OCI-LY3 (cell line): Measurements from ENCODE around the gene RILPL1.

ENCODE experiments used
- H2AFZ ChIP-seq: fragments of 200-600, 300-600 bp; shearing (Covaris generic); 2 replicates; pipeline ENCODE4 v1.6.0; 2014; ENCODE audit warnings: antibody characterized with exemption, low read depth, low read length
- H3K27ac ChIP-seq: fragments of 200-600, 300-600 bp; sonication (generic); 2 replicates; pipeline ENCODE4 v1.5.1; 2014; ENCODE audit warnings: mild to moderate bottlenecking, low read length, moderate library complexity, mixed read lengths
- H3K27me3 ChIP-seq: fragments of 200-600, 300-600 bp; sonication (generic); 2 replicates; pipeline ENCODE4 v1.6.1; 2014; ENCODE audit warnings: low read depth, low read length, mixed read lengths
- H3K36me3 ChIP-seq: fragments of 200-600, 300-600 bp; sonication (generic); replicated peaks from 2 replicates; pipeline ENCODE3; 2014; ENCODE audit warnings: low read depth, low read length, mixed read lengths
- H3K4me1 ChIP-seq: fragments of 300-600, 200-600 bp; sonication (generic); 2 replicates; pipeline ENCODE4 v1.6.1; 2014; ENCODE audit warnings: low read length, mixed read lengths
- H3K4me2 ChIP-seq: fragments of 200-600, 300-600 bp; sonication (generic); 2 replicates; pipeline ENCODE4 v1.6.1; 2014; ENCODE audit warnings: low read length, mixed read lengths
- H3K4me3 ChIP-seq: fragments of 300-600, 200-600 bp; sonication (generic); 2 replicates; pipeline ENCODE4 v1.5.1; 2014; ENCODE audit warnings: antibody characterized with exemption, mild to moderate bottlenecking, low read length, moderate library complexity
- H3K79me2 ChIP-seq: fragments of 300-600, 200-600 bp; shearing (Covaris generic); 2 replicates; pipeline ENCODE4 v1.6.1; 2014; ENCODE audit warnings: mild to moderate bottlenecking, low read length, mixed read lengths
- H3K9ac ChIP-seq: fragments of 300-600, 200-600 bp; shearing (Covaris generic); 2 replicates; pipeline ENCODE4 v1.6.0; 2014; ENCODE audit warnings: mild to moderate bottlenecking, low read length, moderate library complexity
- H3K9me3 ChIP-seq: fragments of 200-600, 300-600 bp; shearing (Covaris generic); 2 replicates; pipeline ENCODE4 v1.6.1; 2014; ENCODE audit warnings: low read length, mixed read lengths; ENCODE audit not compliant: insufficient read depth
- H4K20me1 ChIP-seq: fragments of 200-600, 300-600 bp; sonication (generic); 2 replicates; pipeline ENCODE4 v1.6.1; 2016; ENCODE audit warnings: low read length, mixed read lengths; ENCODE audit not compliant: insufficient read depth
- EZH2phosphoT487 ChIP-seq: fragments of 200-600 bp; shearing (Covaris generic); IDR thresholded peaks from 2 replicates; pipeline ENCODE4 v1.6.1; 2018; ENCODE audit warnings: antibody characterized with exemption, mixed run types, low read depth
- TF ChIP-seq, protein P1 (sequence below): fragments of 200-600, 300-600 bp; sonication (generic); IDR thresholded peaks from 2 replicates; pipeline ENCODE4 v1.5.1; 2014; ENCODE audit warnings: antibody characterized with exemption, low read length, low read depth

Gene RILPL1

GRCh38 chr12:123491481-123491880 is 42.0 kb downstream of the RILPL1 start:
- no peaks in the 10 kb centered on the region for H3K27me3 ChIP-seq
- no peak overlapping the region for H3K27ac ChIP-seq
- no peak overlapping the region for H2AFZ ChIP-seq
- TF ChIP-seq, protein P1, sequence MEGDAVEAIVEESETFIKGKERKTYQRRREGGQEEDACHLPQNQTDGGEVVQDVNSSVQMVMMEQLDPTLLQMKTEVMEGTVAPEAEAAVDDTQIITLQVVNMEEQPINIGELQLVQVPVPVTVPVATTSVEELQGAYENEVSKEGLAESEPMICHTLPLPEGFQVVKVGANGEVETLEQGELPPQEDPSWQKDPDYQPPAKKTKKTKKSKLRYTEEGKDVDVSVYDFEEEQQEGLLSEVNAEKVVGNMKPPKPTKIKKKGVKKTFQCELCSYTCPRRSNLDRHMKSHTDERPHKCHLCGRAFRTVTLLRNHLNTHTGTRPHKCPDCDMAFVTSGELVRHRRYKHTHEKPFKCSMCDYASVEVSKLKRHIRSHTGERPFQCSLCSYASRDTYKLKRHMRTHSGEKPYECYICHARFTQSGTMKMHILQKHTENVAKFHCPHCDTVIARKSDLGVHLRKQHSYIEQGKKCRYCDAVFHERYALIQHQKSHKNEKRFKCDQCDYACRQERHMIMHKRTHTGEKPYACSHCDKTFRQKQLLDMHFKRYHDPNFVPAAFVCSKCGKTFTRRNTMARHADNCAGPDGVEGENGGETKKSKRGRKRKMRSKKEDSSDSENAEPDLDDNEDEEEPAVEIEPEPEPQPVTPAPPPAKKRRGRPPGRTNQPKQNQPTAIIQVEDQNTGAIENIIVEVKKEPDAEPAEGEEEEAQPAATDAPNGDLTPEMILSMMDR = no peak
- no peak for TF ChIP-seq EZH2phosphoT487
- H3K9ac ChIP-seq = no peak overlapping the region
- H3K4me3 ChIP-seq = no peak overlapping the region
- H3K79me2 ChIP-seq = no peaks in the 10 kb centered on the region
- H3K36me3 ChIP-seq = no peaks in the 10 kb centered on the region
- H3K4me2 ChIP-seq = no peak overlapping the region
- H3K9me3 ChIP-seq = no peaks in the 10 kb centered on the region
- no peaks in the 10 kb centered on the region for H3K4me1 ChIP-seq
- H4K20me1 ChIP-seq = no peaks in the 10 kb centered on the region

DNA sequence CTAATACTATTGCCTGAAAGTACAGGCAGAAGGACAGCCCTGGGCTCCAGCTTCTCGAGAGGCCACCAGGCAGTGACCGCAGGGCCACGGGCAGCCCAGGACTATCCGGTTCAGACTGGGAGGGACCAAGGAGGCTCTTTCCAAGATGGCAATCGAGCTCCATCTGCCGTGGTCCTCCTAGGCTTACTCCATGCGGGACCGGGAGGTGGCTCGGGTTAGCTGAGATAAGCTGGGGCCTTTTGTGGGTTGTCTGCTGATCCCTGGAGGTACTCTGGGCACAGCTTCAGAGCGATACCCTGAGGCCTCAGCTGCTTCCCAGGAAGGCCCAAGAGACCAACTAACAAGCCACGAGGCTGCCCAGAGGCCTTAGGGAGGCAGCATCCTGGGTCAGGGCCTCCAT is 42.5 kb downstream of the RILPL1 start:
- no peak overlapping the region for H3K27ac ChIP-seq
- no peak overlapping the region for H2AFZ ChIP-seq
- H3K9ac ChIP-seq = no peak overlapping the region
- no peaks in the 10 kb centered on the region for H3K9me3 ChIP-seq
- H3K4me3 ChIP-seq = no peak overlapping the region
- H4K20me1 ChIP-seq = no peaks in the 10 kb centered on the region
- H3K79me2 ChIP-seq = no peaks in the 10 kb centered on the region
- H3K27me3 ChIP-seq = no peaks in the 10 kb centered on the region
- no peaks in the 10 kb centered on the region for H3K36me3 ChIP-seq
- no peak overlapping the region for H3K4me2 ChIP-seq
- no peaks in the 10 kb centered on the region for H3K4me1 ChIP-seq
- TF ChIP-seq, protein P1 = no peak
- no peak for TF ChIP-seq EZH2phosphoT487

GRCh38 chr12:123490089-123490488 is 43.4 kb downstream of the RILPL1 start:
- TF ChIP-seq EZH2phosphoT487 = no peak
- TF ChIP-seq, protein P1 = no peak
- Histone ChIP-seq H3K4me2 (no peak overlapping the region), H4K20me1 (no peaks in the 10 kb centered on the region), H3K36me3 (no peaks in the 10 kb centered on the region), H2AFZ (no peak overlapping the region), H3K79me2 (no peaks in the 10 kb centered on the region), H3K9me3 (no peaks in the 10 kb centered on the region), H3K4me3 (no peak overlapping the region), H3K4me1 (no peaks in the 10 kb centered on the region), H3K27me3 (no peaks in the 10 kb centered on the region), H3K9ac (no peak overlapping the region), H3K27ac (no peak overlapping the region)

DNA sequence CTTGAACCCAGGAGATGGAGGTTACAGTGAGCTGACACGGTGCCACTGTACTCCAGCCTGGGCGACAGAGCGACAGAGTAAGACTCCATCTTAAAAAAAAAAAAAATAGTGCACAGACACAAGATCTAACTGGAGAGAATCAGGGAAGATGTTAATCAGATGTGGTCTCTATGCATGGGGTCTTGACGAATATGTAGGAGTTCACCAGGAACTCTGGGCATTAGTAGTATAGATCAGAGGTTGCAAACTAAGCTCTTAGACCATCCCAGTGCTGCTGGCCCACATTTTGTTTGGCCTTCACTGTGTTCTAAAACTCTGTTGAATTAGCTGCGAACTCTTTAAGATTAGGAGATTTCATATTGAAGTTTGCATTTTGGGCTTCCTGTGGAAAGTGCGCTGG is 43.9 kb downstream of the RILPL1 start:
- no peaks in the 10 kb centered on the region for H4K20me1 ChIP-seq
- no peak overlapping the region for H3K27ac ChIP-seq
- no peak overlapping the region for H3K4me3 ChIP-seq
- no peaks in the 10 kb centered on the region for H3K9me3 ChIP-seq
- peaks cover under 1% of the 10 kb centered on the region; the same call in 1 of the 2 replicates for H3K4me1 ChIP-seq
- H3K36me3 ChIP-seq = no peaks in the 10 kb centered on the region
- TF ChIP-seq, protein P1 = no peak
- no peak for TF ChIP-seq EZH2phosphoT487
- no peaks in the 10 kb centered on the region for H3K27me3 ChIP-seq
- no peak overlapping the region for H3K9ac ChIP-seq
- H3K79me2 ChIP-seq = no peaks in the 10 kb centered on the region
- H3K4me2 ChIP-seq = no peak overlapping the region
- H2AFZ ChIP-seq = no peak overlapping the region
